ENCODE measurements around the gene DNAJC1. TPM values are rescaled to one million over a fixed set of nuclear protein-coding genes. Genes with fewer than 3 reads are reported as not detected.

The DNAJC1 gene
- total and polyA plus RNA-seq, 2 of the 4 experiments (the other 2 are of a cell fraction): 12.7 to 13.3 TPM

GRCh38 chr10:22022257-22023032 is 18.9 kb upstream of the DNAJC1 start:
- ChIA-PET POLR2A (ENCODE audit: unreplicated experiment) (interaction anchor here (0.5 to 0.6 kb wide), 2 partner anchors 19 to 1145 kb away, joined by 3 to 21 read pairs; no protein-coding TSS in a partner anchor), CTCF (no interaction called here)
- H3K4me2 ChIP-seq (ENCODE audit: low read depth, low read length): no peak overlapping the region
- H4K91ac ChIP-seq (ENCODE audit: insufficient read depth, low read depth, low read length): no peak overlapping the region
- peaks cover 4% of the 10 kb centered on the region for H3K27me3 ChIP-seq (ENCODE audit: control insufficient read depth, insufficient read depth, low read length)
- WGBS, 2 experiments (ENCODE audit: extremely low coverage in 2 of 2, insufficient read length in 1 of 2): 24% methylated on average over 2 of the region's 8 CpGs; no CpG with 5 or more reads in 1 of the 2 experiments
- in situ Hi-C loops (cut with MboI; ENCODE audit: low sequenced_read_pairs): loop anchor here (25.0 kb wide), 2 partner anchors 390 to 540 kb away; no protein-coding TSS in a partner anchor
- H4K20me1 ChIP-seq (ENCODE audit: insufficient read depth, low read length): no peaks in the 10 kb centered on the region
- H3K9ac ChIP-seq (ENCODE audit: low read depth, low read length): no peak overlapping the region
- BruUV-seq (replicated peaks): no TSS peak
- no peaks in the 10 kb centered on the region for H3K4me1 ChIP-seq (ENCODE audit: control insufficient read depth, insufficient read depth, low read length)
- no peak overlapping the region for H2BK20ac ChIP-seq (ENCODE audit: low read depth, low read length)
- H3K36me3 ChIP-seq (ENCODE audit: control insufficient read depth, insufficient read depth, low read length): no peaks in the 10 kb centered on the region
- no peak overlapping the region for H4K8ac ChIP-seq (ENCODE audit: low read depth in 2 of 2, low read length in 2 of 2)
- H3K56ac ChIP-seq (ENCODE audit: extremely low read depth, insufficient read depth, low read length): no peak overlapping the region
- no peak overlapping the region for H2AK9ac ChIP-seq (replicated peaks; ENCODE audit: low read depth, low read length, poor library complexity)
- no peak overlapping the region for H3K27ac ChIP-seq (ENCODE audit: insufficient read depth, low read length)
- no peaks in the 10 kb centered on the region for H3K79me1 ChIP-seq (ENCODE audit: low read depth in 1 of 2, low read length in 2 of 2)
- dilution Hi-C loops (cut with HindIII; ENCODE audit: low sequenced_read_pairs, unreplicated experiment): no loop called here
- DNase-seq (no peak), ATAC-seq (ENCODE audit: low read depth) (no peak)
- H2AK5ac ChIP-seq (ENCODE audit: low read depth, low read length): no peak overlapping the region
- H4K5ac ChIP-seq (ENCODE audit: low read depth, low read length): no peak overlapping the region
- H3K23ac ChIP-seq (ENCODE audit: low read depth, low read length): no peak overlapping the region
- H3K18ac ChIP-seq (ENCODE audit: low read depth, low read length): no peak overlapping the region
- TF ChIP-seq RFX5 (IDR thresholded peaks at IDR 0.05; ENCODE audit: low read depth, low read length): no peak
- TF ChIP-seq FOS (IDR thresholded peaks at IDR 0.05; ENCODE audit: low read depth, low read length): no peak
- no peak for TF ChIP-seq MAZ (IDR thresholded peaks at IDR 0.05; ENCODE audit: borderline replicate concordance, low read depth, low read length)
- no peak for TF ChIP-seq BHLHE40 (IDR thresholded peaks at IDR 0.05; ENCODE audit: low read depth, low read length)
- no peak for TF ChIP-seq RCOR1 (IDR thresholded peaks at IDR 0.05; ENCODE audit: insufficient replicate concordance, low read length)
- TF ChIP-seq, protein P1, sequence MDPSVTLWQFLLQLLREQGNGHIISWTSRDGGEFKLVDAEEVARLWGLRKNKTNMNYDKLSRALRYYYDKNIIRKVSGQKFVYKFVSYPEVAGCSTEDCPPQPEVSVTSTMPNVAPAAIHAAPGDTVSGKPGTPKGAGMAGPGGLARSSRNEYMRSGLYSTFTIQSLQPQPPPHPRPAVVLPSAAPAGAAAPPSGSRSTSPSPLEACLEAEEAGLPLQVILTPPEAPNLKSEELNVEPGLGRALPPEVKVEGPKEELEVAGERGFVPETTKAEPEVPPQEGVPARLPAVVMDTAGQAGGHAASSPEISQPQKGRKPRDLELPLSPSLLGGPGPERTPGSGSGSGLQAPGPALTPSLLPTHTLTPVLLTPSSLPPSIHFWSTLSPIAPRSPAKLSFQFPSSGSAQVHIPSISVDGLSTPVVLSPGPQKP (IDR thresholded peaks at IDR 0.05; ENCODE audit: borderline replicate concordance, low read depth, low read length): no peak
- no peak for TF ChIP-seq MXI1 (IDR thresholded peaks at IDR 0.05; ENCODE audit: borderline replicate concordance, low read depth, low read length)
- TF ChIP-seq SMC3 (IDR thresholded peaks at IDR 0.05; ENCODE audit: low read depth, low read length): no peak
- TF ChIP-seq CHD1 (IDR thresholded peaks at IDR 0.05; ENCODE audit: low read depth, low read length): no peak
- no peak for TF ChIP-seq NFE2L2 (IDR thresholded peaks at IDR 0.05; ENCODE audit: low read depth, low read length)
- H2BK5ac ChIP-seq (ENCODE audit: low read depth, low read length, poor library complexity, severe bottlenecking): no peak overlapping the region
- H3K9me3 ChIP-seq (ENCODE audit: control insufficient read depth, insufficient read depth, low read length): no peaks in the 10 kb centered on the region
- H3K4me3 ChIP-seq (ENCODE audit: insufficient read depth, low read depth, low read length): no peak overlapping the region
- no peak overlapping the region for H3K4ac ChIP-seq (ENCODE audit: low read depth, low read length)
- no peak overlapping the region for H3K14ac ChIP-seq (replicated peaks; ENCODE audit: low read depth, low read length)
- H2BK15ac ChIP-seq (ENCODE audit: low read depth, low read length): no peak overlapping the region
- intact Hi-C loops (cut with micrococcal nuclease): no loop called here
- H3K9me1 ChIP-seq (ENCODE audit: insufficient read depth, low read length): no peaks in the 10 kb centered on the region
- no peak overlapping the region for H2BK120ac ChIP-seq (ENCODE audit: low read depth, low read length)
- no peak overlapping the region for H2AFZ ChIP-seq (replicated peaks; ENCODE audit: low read length, poor library complexity)

All from IMR-90 (cell line).